Pancreas (tissue), 10 donors: ENCODE data around the gene IST1. TPM values are rescaled to one million over a fixed set of nuclear protein-coding genes. Genes with fewer than 3 reads are reported as not detected.

Experiments
- ATAC-seq, 4 donors: fragments of 200-7000 bp; cut with Tn5 transposase; one replicate each; pipeline versions ENCODE4 v1.8.0 to v1.9.1; 2020; ENCODE audit warnings: mild to moderate bottlenecking in 4 of 4, moderate library complexity in 4 of 4
- DNase-seq, 6 donors: peaks; one replicate each; pipeline ENCODE4 v3.0.0-alpha.2; 2020
- FAIRE-seq: peaks from 2 replicates; lab custom pipeline; 2012; peaks lifted over from hg19 to GRCh38; lab: Jason Lieb, UNC
- H3K27ac ChIP-seq, 4 donors: fragments of 200-600 bp; sonication (generic); 1 replicate in 3 of 4; 2 replicates in 1 of 4; pipeline versions ENCODE4 v1.5.0 to v1.8.0; 2020
- H3K27me3 ChIP-seq, 4 donors: fragments of 200-600 bp; one replicate each; pipeline ENCODE4 v1.8.0; 2021
- H3K36me3 ChIP-seq, 3 donors: fragments of 200-600 bp; sonication (generic) in 1 of 3; one replicate each; pipeline versions ENCODE4 v1.5.0 to v1.8.0; 2020 to 2021
- H3K4me1 ChIP-seq, 3 donors: fragments of 200-600 bp; one replicate each; pipeline ENCODE4 v1.8.0; 2021
- H3K4me3 ChIP-seq, 4 donors: fragments of 200-600 bp; sonication (generic) in 2 of 4; one replicate each; pipeline versions ENCODE4 v1.5.0 to v1.8.0; 2020 to 2021
- H3K9me3 ChIP-seq, 4 donors: fragments of 200-600 bp; one replicate each; pipeline ENCODE4 v1.8.0; 2021
- CTCF ChIP-seq, 4 donors: fragments of 200-600 bp; sonication (generic) in 3 of 4; IDR thresholded peaks; one replicate each; pipeline versions ENCODE4 v1.5.0 to v1.8.0; 2021; ENCODE audit warnings: antibody characterized with exemption in 4 of 4
- WGBS, 2 donors: extraction: QIAGEN DNeasy Blood & Tissue Kit; methylation state at CpG; one replicate each; pipeline ENCODE4 v1.1.7; 2013; 5-methylcytosine and 5-hydroxymethylcytosine counted together
- intact Hi-C, 3 donors: fragments of 100-400 bp; cut with DNase I; formaldehyde crosslinking; loops; one replicate each; pipeline versions ENCODE4 v1.11.1 to v1.14.2; 2022
- polyA plus RNA-seq, 2 donors: library from polyadenylated mRNA; stranded (reverse); fragments of 200-250 nt; gene quantifications; one replicate each; pipeline ENCODE4 v1.2.3, GENCODE V29; 2013
- total RNA-seq, 6 donors: library from RNA; stranded (reverse); fragmentation: NEBNext Ultra II Directional in 4 of 6; extraction: Animal tissue kit (Norgen Biotek cat#: 25700) in 4 of 6; gene quantifications; one replicate each; pipeline versions ENCODE4 v1.2.1 to v1.2.4, GENCODE V29; 2021 to 2023
- donor health status: healthy with polysubstance abuse.
- donor health status: DM: no; HTN: no; CAD: no; lungs with moderate emphysema.
- donor health status: DM: no; HTN: no; CAD: no.
- donor health status: control.
- donor health status: control.
- donor health status: Bipolar disorder and iron deficiency.
- donor health status: DM: yes; HTN: yes; CAD: no.
- donor health status: DM: no; HTN: no; CAD: no.
- donor health status: DM: no; HTN: no; CAD: no.
- donor health status: DM: yes; HTN: yes; CAD: no.

Gene IST1
- total and polyA plus RNA-seq, 8 donors: 56.1 to 121 (median 69.4) TPM

DNA sequence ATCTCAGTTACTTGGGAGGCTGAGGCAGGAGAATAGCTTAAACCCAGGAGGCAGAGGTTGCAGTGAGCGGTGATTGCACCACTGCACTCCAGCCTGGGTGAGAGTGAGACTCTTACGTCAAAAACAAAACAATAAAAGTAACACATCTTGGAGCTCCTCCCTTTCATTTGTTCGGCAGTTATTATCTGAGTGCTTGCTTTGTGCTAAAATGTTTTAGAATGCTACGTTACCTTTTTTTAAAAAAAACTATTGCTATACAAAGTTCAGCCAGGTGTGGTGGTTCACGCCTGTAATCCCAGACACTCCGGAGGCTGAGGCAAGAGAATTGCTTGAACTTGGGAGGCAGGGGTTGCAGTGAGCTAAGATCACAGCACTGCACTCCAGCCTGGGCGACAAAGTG is 15.8 kb downstream of the IST1 start:
- 62% methylated on average over 7 of the region's 7 CpGs for WGBS, 2 donors
- TF ChIP-seq CTCF (IDR thresholded peaks at IDR 0.05): no peak
- Histone ChIP-seq H3K27me3 (no peaks in the 10 kb centered on the region), H3K9me3 (no peaks in the 10 kb centered on the region), H3K4me3 (no peak overlapping the region), H3K36me3 (peaks cover 0 to 1% (median 0%) of the 10 kb centered on the region in 3 donors), H3K4me1 (peaks cover 0 to 31% (median 28%) of the 10 kb centered on the region in 3 donors), H3K27ac (no peak overlapping the region)
- FAIRE-seq: no peak
- intact Hi-C loops: no loop called here
- ATAC-seq: peak in 3 of 4 donors; percentile 30 to 34 (median 30)
- DNase-seq: no peak

- Histone ChIP-seq H3K4me3 (no peak overlapping the region), H3K27ac (no peak overlapping the region), H3K36me3 (peaks cover 2 to 13% (median 4%) of the 10 kb centered on the region in 3 donors), H3K27me3 (no peaks in the 10 kb centered on the region), H3K9me3 (no peaks in the 10 kb centered on the region), H3K4me1 (peaks cover 0 to 31% (median 28%) of the 10 kb centered on the region in 3 donors)
- intact Hi-C loops: no loop called here
- FAIRE-seq: no peak
- WGBS, 2 donors: 87 to 89% methylated on average over 6 of the region's 6 CpGs
- DNase-seq: no peak
- TF ChIP-seq CTCF (IDR thresholded peaks at IDR 0.05): no peak
- ATAC-seq: no peak
Observed at GRCh38 chr16:71912534-71913275, 17.4 kb downstream of the IST1 start.

DNA sequence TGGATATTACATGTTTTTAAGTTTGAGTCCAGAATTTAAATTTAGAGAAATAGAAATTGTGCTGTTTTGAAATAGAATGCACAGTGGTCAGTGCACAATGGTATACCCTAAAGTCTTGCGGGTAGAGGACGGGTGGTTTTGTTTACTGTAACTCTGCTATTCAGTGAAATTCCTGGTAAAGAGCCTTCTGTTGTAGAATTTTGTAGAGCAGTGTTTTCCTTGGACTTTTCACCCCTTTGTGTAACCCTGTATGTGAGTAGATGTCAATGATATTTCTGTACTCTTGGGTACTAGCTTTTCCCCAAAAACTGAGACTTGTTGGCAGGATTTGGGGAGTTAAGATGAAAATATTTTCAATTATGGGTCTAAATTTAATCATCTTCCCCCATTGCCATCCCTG is 19.5 kb downstream of the IST1 start:
- intact Hi-C loops: no loop called here
- TF ChIP-seq CTCF (IDR thresholded peaks at IDR 0.05): no peak
- peaks cover 0 to 23% (median 22%) of the 10 kb centered on the region in 3 donors for H3K4me1 ChIP-seq
- no peak for DNase-seq
- WGBS, 2 donors: 59 to 67% methylated on average over 2 of the region's 2 CpGs
- no peak overlapping the region for H3K4me3 ChIP-seq
- FAIRE-seq: no peak
- ATAC-seq: no peak
- no peaks in the 10 kb centered on the region for H3K27me3 ChIP-seq
- no peak overlapping the region for H3K27ac ChIP-seq
- no peaks in the 10 kb centered on the region for H3K9me3 ChIP-seq
- peaks cover 4 to 32% (median 7%) of the 10 kb centered on the region in 3 donors for H3K36me3 ChIP-seq

DNA sequence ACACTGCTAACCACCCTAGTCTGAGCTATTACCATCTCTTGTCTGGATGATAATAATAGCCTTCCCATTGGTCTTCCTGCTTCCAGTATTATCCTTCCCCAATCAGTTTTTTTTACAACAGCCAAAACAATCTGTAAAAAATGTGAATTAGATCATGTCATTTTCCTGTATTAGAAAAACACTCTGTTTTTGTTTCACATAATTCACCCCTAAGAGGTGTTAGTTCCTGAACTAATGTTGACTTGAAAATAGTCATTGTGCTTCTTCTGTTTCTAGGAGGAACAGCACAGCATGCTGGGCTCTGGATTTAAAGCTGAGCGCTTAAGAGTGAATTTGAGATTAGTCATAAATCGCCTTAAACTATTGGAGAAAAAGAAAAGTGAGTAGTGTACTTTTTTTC is 20.0 kb downstream of the IST1 start:
- intact Hi-C loops: no loop called here
- no peak for TF ChIP-seq CTCF (IDR thresholded peaks at IDR 0.05)
- no peak for DNase-seq
- no peaks in the 10 kb centered on the region for H3K27me3 ChIP-seq
- H3K4me3 ChIP-seq: no peak overlapping the region
- no peak for FAIRE-seq
- H3K36me3 ChIP-seq: peaks cover 4 to 37% (median 9%) of the 10 kb centered on the region in 3 donors
- no peaks in the 10 kb centered on the region for H3K9me3 ChIP-seq
- H3K27ac ChIP-seq: no peak overlapping the region
- no peak for ATAC-seq
- 96 to 99% methylated on average over 2 of the region's 2 CpGs for WGBS, 2 donors
- peaks cover 0 to 21% (median 20%) of the 10 kb centered on the region in 3 donors for H3K4me1 ChIP-seq

DNA sequence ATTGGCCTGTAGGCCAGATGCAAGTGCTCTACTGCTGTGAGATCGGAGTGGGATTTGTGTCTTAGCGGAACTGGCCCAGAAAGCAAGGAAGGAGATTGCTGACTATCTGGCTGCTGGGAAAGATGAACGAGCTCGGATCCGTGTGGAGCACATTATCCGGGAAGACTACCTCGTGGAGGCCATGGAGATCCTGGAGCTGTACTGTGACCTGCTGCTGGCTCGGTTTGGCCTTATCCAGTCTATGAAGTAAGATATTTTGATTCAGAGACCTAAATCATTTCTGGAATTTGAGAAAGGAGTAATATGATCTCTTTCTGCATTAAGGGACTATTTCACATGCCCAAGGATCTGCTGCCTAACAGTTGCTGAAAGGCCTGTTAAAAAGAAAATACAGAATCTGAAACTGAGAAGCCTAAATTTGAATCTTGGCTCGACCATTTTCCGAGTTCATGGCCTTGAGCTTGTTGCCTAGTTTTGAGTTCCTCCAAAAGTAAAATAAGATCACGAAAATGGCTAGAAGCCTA is 21.1 kb downstream of the IST1 start:
- ATAC-seq: no peak
- Histone ChIP-seq H3K9me3 (no peaks in the 10 kb centered on the region), H3K4me1 (peaks cover 0 to 18% (median 14%) of the 10 kb centered on the region in 3 donors), H3K27me3 (no peaks in the 10 kb centered on the region), H3K4me3 (no peak overlapping the region), H3K36me3 (peaks cover 4 to 46% (median 20%) of the 10 kb centered on the region in 3 donors), H3K27ac (no peak overlapping the region)
- no peak for TF ChIP-seq CTCF (IDR thresholded peaks at IDR 0.05)
- intact Hi-C loops: no loop called here
- DNase-seq: no peak
- FAIRE-seq: no peak
- WGBS, 2 donors: 81 to 89% methylated on average over 11 of the region's 11 CpGs
